CD4-positive, alpha-beta T cell treated with Interleukin-15 for 1 hour (primary cell): ENCODE results near the gene SLC19A1.
"Not testable (repeated sequence)": the region's sequence is repeated elsewhere in the genome, so short reads cannot be mapped to it uniquely, and the experiment has no call there.

Source experiments
- DNase-seq: peaks from one replicate; pipeline ENCODE4 v3.0.0-alpha.2; 2020

Gene SLC19A1

DNA sequence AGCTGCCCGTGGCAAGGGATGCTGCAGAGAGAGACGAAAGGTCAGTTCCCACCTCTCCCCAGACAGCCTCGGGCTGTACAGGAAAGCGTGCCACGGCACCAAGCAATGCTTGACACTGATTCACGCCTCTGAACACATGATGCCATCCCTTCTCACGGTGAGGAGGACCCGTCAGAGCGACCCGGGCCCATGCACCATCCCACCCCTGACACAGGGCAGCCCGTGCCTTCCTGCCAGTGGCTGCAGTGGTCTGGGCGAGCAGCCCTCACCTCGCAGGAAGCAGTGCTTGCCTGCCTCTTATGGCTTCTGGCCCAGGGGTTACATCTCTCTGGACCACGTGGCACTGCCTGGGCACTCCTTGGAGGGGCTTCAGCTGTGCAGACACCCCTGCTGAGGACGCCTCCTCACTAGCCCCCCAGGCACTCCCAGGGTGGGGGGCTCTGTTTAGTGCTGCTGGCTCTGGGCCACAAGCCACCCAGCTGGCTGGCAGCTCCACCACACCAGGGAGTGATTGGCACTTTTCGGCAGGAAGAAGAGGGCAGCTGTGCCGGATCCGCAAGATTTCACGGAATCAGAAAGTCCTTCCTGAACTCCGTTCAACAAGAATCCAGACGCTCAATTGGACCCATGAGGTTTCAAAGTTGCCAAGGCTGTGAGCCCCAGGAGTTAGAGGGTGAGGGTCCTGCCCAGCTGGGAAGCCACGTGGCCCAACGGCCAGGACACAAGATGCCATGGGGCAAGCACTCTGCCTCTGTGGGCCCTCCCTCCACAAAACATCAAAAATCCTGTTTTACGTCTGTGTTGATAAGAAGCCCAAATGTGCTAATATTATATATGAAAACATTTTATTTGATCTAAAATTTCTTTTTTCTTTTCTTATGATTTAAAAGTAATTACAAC lies 34.8 kb upstream of the SLC19A1 start:
- no peak for DNase-seq

DNA sequence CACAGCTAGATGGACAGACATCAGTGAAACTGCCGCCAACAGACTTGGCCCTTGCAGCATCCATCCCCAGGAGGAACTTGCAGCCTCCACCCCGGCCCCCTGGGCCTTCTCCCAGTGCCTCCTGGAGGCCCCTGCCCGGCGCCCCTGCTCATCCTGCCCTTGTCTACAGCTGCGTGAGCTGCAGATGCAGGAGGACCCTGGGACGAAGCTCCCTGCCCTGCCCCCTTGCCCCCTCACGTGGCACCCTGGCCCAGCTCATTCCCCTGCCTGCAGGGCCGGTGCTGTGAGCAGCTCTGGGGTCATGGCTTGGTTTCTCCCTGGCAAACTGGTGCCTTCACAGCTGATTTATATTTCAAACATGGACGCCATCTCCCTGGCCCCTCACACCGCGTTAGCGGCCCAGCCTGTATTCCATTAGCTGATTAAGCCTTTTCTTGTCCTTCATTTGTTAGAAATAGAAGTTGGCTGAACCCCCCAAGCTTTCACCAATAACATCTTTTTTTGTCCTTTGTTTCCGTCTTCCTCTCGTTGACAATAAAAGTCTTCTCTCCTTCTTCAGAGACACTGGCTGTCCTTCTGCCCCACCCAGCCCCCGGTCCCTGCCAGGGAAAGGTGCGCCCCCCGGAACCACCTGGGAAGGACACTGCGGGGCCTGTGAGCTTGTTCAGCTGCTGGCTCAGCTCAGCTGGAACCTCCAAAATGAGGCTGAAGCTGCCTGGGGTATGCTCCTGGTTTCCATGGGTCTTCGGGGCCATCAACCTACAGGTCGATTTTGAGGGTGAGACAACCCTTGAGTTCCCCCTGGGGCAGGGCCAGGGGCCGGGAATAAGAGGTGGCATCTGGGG lies 34.0 kb upstream of the SLC19A1 start:
- DNase-seq = no peak

DNA sequence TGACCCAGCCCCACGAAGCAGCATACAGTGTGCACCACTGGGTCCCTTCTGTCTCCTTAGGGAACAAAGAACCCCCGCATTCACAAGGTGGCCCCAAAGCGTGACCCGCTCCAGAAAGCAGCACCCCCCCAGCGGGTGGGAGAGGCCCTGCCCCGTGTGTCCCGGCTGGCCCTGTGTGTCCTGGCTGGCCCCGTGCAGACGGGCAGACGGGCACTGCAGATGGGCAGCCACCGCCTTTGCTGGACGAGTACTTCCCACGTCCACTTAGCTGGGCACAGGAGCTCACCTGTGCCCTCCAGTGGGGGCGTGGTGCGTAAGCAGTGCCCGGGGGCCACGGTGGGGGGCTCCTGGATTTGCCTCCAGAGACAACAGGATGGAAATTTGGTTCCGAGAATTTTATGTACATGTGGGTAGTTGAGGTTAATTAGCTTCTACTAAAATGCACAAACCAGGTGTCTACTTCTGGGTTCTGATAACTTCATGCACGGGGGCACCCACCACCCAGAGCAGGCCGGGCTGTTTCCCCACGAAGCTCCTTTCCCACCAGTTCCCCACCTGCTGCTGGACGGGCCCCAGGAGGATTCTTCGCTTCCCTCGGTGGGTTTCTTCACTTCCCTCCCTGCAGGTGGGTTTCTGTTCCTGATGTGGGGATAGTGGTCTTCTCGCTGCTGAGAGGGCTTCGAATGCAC lies 33.2 kb upstream of the SLC19A1 start:
- no peak for DNase-seq

DNA sequence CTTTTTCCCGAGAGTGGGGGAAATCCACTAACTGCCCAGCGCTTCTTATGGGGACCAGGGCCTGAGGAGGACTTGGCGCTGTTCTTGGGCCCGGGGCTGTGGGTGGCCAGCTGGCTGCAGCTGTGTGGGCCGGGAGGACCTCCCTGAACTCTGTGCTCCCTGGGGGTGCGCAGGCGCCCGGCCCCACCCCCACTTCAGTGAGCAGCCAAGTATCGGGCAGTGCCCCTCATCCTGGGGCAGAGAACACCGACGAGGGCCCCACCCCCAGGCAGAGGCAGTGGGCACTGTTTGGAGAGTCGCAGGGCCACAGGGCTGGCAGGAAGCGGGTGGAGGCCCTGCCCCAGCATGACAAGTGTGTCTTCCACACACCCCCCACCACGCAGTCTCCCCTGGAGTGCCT lies 32.5 kb upstream of the SLC19A1 start:
- no peak for DNase-seq

DNA sequence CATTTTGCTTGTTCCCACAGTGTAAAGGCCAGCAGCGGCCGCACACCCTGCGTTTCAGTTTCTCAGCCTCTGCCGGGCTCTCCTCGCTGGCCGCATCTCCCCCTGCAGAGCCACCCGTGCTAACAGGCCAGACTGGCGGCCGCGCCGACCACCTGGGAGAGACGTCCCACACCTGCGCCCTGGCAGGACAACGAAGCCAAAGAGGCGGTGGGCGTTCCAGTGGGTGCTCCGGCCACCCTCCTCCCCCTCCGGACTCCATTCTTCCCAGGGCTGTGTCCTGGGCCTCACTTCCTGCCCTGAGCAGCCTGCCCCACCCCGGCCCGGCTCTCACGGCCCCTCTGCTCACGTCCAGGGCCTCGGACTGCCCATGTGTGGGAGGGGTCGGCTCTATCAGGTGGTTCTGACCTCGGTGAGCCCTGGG lies 31.9 kb upstream of the SLC19A1 start:
- DNase-seq = no peak

DNA sequence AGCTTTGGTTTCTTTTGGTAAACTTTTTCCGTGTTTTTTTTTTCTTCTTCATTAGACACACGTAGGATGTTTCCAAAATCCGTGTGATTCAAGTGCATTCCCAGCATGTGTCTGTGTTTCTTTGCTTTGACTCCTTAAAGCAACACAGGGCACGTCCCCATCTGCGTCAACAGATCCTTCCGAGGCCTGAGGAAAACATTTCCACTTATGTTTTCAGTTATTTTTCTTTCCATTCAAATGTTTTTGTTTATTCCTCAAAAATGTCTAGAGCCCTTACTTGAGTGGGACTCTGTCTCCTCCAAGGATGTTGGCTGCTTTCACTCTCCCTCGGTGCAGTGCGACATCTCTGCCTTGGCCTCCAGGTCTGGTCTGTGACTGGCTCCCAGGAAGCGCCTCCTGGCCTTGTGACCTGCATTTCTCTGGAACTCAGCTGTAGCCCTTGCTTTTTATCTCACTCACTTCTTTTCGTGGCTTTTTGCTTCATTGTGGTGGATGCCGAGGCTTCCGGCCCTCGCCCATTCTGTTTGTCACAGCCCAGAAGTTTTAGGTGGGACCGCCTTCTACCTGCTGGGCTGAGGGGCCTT lies 31.3 kb upstream of the SLC19A1 start:
- DNase-seq = no peak

DNA sequence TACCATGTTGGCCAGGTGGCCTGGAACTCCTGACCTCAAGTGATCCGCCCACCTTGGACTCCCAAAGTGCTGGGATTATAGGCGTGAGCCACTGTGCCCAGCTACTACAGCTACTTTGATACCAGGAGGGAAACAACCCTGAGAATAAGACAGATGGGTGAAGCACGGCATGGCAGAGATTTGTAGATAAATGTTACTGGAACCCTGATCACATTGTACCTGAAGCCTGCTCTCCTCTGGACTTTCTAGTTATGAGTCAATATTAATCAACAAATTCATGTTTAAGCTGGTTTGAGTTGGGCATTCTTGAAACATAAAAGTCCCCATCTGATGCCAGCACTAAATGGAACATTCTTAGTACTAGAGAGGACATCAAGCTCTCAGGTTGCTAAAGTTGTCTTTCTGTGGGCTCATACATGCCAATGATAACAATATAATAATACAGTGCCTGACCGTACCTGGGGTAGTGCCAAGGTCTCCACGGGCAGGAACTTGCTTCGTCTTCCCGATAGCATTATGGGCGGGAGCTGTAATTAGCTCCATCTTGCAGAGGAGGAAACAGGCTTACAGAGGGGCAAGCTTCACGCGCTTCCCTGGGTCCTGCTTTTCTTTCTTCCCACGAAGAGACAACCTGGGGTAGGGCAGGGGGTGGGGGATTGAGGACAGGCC lies 30.7 kb upstream of the SLC19A1 start:
- no peak for DNase-seq

DNA sequence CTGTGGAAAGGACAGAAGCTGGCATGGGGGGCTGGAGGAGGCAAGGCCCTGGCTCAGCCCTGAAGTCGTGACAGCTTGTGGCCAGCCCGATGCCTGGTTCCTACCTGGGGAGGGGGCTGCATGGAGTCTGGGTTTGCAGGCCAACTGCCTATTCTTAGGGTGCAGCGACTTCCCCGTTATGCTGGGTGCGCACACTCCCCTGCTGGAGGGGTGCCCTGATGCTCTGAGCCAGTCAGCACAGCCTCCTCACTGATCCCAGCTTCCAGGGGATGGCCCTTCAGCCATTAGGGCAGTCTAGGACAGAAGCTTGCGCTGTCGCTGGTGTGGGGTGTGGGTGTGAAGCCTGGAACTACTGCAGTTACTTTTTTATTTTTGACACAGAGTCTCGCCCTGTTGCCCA lies 30.0 kb upstream of the SLC19A1 start:
- DNase-seq = no peak

DNA sequence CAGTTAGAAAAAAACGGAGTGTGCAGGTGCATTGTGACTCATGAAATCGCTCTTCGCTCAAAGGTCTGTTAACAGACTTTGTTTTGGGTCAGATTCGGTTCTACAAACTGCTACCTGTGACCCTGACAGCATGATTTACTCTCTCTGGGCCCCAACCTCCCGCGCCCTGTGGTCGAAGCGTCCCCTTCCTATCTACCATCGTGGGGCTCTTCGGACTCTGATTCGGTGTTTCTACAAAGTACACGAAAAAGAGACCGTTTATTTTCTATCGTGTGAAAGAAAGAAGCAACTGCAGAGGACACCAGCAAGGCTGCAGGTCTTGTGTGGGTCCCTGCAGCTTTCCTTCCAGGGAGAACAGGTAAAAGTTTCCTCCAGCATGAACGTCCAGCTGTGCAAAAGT lies 29.4 kb upstream of the SLC19A1 start:
- DNase-seq = no peak

DNA sequence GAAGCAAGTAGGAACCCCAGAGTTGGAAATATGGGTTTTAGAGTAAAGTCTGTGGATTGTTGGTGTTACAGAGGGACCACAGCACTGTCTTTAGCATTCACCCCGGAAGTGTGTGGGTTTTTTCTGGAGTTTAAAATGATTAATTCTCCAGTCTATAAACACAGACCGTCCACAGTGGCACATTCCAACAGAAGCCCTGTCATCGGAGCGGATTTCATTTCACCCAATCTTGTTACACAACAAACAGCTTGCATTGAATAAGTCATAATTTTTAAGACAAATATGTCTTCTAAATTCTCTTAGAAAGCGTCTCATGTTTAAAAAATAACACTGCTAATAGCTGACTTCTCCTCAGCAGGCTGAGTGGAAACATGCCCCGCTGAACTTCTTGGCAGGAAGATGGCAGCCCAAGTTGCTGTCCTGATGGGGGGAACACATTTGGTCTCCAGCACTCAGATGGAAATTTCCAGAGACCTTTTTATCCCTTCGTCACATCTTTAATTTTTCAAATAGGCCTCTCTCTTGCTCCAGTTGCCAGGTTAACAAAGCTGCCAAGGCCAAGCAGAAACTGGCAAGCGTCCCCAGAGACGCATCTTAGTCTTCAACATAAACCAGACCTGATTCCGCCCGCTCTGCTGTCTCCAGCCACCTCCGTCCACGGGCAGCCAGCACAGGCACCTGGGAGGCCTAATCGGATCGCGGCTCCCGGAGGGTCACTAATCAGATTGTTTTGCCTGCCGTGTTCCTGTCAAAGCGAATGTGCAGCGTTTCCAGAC lies 28.8 kb upstream of the SLC19A1 start:
- DNase-seq = no peak

DNA sequence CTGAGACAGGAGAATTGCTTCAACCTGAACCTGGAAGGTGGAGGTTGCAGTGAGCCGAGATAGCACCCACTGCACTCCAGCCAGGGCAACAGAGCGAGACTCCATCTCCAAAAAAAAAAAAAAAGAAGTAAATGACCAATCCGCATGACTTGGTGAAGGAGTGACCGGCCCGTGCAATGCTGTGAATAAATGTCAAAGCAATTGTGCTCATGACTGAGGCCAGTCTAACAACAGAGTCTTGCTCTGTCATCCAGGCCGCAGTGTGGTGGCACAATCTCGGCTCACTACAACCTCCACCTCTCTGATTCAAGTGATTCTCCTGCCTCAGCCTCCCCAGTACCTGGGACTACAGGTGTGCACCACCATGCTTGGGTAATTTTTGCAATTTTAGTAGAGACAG lies 27.8 kb upstream of the SLC19A1 start:
- DNase-seq = no peak

DNA sequence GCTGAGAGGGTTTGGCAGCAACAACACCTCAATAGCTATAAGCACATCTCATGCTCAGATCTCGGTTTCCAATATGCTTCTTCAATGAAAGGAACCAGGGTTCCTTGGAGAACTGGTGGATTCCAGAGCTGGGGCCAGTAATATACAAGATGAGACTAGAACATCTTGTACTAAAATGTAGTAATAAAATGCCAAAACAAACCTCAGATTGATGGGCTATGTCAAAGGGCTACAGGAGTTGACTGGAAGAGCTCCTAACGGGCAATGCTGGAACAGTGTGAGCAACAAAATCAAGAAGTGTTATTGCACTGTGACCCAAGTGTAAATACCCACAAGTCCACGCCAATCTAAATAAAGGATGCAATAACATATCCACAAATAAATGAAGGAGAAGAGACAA lies 26.1 kb upstream of the SLC19A1 start:
- no peak for DNase-seq

DNA sequence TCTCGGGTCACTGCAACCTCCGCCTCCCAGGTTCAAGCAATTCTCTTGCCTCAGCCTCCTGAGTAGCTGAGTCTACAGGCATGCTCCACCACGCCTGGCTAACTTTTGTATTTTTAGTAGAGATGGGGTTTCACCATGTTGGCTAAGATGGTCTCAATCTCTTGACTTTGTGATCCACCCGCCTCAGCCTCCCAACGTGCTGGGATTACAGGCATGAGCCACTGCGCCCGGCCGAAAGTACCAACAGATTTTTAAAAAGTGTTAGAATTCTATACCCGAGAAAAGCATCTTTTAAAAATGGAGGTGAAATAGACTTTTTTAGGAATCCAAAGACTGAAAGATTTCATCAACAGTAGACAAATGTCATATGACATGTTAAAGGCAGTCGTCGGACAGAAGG lies 21.9 kb upstream of the SLC19A1 start:
- DNase-seq = not testable (repeated sequence)

DNA sequence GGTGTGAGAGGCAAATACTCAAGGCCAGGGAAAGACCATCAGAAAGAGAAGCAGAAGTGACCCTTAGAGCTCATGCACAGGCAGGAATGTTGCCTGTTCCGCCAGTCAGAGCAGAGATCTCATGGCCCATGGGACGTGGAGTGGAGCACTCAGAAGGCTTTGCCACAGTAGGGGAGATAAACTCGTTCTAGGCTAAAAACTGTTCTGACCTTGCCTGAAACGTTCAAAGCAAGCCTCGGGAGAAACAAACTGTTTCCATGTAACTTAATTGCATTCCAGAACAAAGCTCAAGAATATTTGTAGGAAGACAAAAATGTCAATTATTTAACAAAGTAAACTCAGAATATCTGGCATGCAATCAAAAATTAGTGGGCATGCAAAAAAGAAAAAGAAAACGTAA lies 20.7 kb upstream of the SLC19A1 start:
- no peak for DNase-seq

DNA sequence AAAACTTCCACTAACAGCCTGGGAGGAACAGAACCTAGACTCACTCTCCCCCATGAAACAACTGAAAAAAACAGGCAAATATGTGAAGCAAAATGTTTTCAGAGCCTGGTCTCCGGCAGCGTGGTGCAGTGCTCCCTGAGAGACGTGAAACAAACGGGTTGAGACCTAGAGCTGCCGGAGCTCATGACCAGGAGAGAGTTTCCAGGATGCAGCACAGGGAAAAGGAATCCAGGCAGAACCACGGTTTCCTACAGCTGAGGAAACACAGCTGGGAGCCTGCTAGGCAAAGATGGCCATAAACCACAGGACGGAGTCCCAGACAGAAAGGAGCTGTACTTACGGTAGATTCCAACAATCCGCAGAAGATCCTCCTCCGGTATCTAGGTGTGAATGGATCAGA lies 20.2 kb upstream of the SLC19A1 start:
- DNase-seq = no peak

DNA sequence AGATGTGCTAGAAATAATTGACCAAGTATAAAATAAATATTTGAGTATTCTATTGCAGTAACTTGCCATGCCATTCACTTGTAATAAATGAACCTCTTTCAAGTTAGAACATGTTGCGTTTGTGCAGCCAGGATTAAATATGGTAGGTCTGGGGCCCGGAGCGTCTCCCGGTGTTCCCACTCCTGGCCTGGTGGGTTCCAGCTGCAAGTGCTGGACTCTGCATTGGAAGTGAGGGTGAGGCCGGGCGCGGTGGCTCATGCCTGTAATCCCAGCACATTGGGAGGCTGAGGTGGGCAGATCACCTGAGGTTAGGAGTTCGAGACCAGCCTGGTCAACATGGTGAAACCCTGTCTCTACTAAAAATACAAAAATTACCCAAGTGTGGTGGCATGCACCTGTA lies 19.0 kb upstream of the SLC19A1 start:
- DNase-seq = not testable (repeated sequence)

DNA sequence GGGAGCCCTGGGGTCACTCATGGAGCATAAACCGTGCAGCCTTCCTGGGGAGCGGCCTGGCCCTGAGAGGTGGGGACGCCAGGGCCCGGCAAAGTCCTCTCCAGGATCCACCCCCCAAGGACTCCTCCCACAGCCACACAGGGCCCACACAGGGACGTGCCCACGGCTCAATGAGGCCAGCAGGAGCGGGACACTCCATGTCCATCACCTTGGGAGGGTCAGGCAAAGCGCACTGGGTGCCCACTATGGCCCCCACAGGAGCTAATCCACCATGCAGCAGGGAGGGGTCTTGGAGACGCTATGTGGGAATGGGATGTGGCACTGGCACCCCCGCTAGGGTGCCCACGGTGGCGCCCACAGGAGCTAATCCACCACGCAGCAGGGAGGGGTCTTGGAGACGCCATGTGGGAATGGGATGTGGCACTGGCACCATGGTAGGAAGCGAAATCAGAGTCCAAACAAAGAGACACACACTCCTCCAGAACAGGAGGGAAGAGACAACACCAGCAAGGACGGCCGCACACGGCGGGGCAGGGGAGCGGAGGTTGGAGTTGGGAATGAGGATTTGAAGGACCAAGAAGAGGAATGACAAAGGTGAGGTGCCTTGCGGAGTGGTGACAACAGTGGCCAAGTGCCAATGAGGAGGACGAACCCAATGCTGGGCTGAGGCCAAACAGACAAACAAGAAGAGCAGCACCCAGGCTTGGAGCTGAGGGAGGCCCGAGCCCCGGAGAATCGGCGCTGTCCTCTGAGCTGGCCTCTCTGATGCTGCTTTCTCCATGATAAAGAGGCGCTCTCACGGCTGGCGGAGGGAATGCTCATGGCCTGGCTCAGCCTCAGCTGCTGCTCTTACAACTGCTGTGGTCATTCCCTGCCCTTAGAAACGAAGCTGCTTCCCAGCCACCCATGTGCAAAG lies 18.1 kb upstream of the SLC19A1 start:
- DNase-seq = no peak

DNA sequence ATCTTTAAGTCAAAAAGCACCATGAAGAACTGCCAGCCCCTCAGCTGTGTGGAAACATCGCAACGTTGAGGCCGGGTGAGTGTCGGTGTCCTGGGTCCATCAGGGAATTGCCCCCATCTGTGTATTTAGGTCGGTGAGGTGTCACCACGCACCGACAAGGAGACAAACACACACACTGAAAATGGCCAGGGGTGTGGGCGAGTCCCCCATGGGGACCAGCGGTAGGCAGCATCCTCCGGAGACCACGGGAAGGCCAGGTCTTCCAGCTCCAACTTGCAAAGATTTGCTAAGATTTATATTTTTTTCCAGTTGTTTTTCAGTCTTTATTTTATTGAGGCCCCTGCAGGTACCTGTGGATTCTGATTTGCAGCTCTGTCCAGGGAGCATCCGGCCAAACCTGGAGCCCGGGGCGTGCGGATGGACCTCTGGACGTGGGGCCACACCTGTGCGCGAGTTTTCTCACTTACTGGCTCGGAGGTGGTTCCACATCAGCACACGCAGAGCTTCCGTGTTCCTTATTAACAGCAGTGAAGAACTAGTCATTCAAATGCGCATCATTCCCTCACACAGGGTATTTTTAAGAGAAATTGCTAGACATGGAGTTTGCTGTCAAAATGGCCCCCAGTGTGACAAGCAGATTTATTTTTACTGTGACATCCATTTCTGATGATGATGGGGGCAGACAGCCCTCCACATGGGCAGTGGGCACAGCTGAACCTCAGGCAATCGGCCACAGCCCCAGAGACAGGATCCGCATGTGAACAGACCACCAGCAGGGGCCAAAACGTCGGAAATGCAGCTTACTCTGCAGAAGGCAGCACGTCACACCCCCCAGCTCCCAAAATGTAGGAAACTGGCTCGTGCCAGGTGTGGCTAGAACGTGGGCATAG lies 17.2 kb upstream of the SLC19A1 start:
- no peak for DNase-seq

DNA sequence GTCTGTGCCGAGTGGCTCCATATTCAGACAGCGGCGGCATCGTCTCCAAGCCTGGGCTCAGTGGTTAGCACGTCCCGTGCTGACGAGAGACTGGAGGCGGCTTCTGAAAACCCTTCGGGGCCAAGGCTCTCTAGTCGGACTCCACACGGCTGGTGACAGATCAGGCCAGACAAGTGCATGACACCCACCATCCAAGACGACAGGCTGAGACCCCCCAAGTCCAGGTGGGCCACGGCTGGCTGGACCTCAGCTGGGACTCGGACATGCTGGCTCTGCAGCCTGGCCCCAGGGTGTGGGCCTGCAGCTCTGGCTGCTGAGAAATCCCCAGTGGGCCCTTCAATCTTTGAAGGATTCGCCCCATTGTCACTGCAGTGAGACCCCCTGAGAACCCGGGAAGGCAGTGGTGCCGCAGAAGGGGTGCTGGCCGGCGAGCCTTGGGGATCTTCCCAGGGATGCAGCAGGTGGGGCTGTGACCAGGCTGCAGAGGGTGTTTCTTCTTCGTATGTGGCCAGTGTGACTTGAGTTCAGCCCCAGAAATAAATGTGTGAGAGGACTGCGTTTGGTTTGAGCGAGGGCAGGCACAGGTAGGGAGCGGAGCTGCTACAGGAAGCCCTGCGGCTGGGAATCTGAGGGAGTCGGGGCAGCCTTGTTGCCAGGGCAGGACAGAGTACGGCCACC lies 15.9 kb upstream of the SLC19A1 start:
- DNase-seq = peak; percentile 15
